ACHN (cell line): Measurements from ENCODE around the gene FGF18.
"Not testable (repeated sequence)": the region's sequence is repeated elsewhere in the genome, so short reads cannot be mapped to it uniquely, and the experiment has no call there.

Source experiments
- DNase-seq: peaks from one replicate; pipeline ENCODE4 v3.0.0-alpha.2; 2015
- in situ Hi-C: cut with HindIII; loops from 2 replicates; pipeline ENCODE4 v1.10.0; 2017; ENCODE audit warnings: low sequenced_read_pairs, low pct_ligation_motif_present, low pct_unique_long_range_greater_than_20kb

Gene FGF18

DNA sequence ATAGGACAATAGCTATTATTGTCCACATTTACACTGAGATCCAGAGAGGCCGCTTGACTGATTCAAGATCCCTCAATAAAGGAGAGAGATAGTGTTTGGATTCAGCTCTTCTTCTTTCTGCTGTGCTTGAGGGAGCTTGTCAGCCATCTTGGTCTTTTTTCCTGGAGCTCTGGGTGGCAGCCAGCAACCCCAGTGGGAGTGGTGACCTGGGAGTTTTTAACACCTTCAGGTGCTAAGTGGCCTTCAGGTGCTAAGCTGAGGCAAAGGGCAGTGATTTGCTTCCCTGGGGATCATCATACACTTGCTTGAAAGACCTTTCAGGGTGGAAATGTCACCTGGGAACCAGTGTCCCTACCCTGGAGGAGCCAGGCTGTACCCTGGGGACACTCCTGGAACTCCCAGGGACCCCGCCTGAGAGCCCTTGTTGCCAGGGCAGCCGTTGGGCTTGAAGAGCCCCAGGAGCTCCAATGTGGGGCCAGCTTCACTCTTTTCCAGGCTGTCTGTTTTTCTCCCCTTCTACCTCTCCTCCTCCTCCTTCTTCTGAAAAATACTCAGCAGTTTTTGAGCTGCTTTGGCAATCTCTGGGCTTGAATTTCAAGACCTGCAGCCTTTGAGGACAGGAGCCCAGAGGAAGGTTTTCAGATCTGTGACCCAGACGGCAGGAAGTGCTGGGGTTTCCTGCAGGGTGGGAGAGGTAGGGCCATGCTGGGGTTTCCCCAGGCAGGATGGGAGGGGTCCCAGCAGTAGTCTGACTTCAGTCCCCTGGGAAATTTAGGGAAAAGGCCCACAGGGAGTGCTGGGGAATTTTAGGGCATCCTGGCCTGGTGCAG is 59.7 kb downstream of the FGF18 start:
- in situ Hi-C loops: no loop called here
- no peak for DNase-seq

DNA sequence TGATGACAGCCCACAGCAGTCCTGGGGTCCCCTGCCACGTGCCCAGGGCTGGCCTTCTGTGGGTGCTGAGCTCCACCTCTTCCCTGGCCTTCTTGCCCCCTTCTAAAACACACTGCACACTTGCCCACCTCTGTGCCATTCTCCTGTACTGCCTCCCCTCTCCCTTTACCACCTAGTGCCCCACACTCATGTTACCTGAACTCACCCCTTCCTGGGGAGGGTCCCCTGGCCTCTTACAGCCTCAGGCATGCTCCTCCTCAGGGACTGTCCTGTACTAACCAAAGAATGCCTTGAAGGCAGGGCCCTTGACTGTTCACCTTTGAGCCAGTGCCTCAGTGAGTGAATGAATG is 60.3 kb downstream of the FGF18 start:
- no peak for DNase-seq
- in situ Hi-C loops: no loop called here

DNA sequence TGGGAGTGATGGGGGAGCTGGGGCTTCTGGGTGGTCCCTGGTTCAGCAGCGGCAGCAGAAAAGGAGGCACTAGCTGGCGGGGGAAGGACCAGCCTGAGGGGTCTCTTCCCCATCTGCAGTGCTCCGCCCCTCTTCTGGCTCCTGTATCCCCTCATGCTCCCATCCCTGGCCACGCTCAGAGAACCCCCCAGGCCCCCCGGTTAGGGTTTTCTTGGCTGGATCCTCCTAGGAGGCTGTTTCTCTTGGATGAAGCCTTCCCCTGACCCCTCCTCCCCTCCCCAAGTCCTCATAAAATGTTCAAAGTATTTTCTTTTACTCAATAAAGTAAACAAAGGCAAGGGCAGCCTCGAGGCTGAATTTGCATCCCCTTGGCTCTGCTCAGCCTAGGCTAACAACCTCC is 60.8 kb downstream of the FGF18 start:
- no peak for DNase-seq
- in situ Hi-C loops: no loop called here

DNA sequence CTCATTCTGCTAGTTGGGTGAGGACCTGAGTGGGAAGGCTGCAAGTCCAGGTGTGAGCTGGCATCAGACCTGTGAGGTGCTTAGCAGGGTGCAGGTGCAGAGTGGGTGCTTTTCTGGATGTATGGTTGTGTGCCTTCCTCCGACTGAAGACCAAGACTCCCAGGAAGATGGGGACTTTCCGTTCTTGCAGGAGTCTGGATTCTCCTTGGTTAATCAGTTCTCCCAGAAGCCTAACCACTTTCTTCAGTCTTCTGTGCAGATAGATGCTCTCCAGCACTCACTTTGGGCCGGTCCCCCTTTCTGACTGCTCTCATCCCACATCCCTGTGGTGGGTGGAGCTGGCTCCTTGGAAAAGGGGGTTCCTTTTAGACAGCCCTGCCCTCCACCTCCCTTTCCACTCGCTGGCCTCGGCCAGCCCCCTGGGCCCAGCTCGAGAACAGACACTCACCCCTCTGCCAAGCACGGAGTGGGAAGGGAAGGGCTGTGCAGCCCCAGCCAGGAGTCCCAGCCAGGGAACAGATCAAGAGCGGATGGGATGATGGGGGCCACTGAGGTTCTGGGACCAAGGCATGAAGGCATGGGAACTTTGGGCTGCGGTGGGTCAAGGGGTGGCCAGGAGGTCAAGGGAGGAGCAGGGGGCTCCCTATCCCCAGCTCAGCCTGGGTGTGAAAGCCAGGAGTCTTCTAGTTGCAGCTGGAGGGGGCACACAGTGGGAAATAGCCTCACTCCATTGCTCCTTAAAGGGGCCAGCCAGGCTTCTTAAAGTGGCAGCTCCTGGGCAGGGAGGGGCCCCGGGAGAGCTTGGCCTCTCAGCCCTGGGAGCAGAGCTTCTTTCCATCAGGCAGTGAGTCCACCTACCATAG is 62.4 kb downstream of the FGF18 start:
- no peak for DNase-seq
- in situ Hi-C loops: no loop called here

DNA sequence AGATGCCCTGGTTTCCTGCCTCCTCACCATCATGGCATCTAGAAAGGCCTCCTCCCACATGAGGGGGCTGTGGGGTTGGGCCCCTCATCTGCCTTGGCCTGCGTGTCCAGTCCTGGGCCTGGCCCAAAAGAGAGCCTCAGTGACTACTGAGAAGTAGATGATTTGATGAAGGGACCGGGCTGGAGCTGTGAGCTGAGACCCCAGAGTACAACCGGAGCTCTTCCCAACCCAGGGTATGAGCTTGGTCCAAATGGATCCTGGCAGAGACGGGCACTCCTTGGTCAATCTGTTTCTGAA is 62.9 kb downstream of the FGF18 start:
- DNase-seq: no peak
- in situ Hi-C loops: no loop called here

DNA sequence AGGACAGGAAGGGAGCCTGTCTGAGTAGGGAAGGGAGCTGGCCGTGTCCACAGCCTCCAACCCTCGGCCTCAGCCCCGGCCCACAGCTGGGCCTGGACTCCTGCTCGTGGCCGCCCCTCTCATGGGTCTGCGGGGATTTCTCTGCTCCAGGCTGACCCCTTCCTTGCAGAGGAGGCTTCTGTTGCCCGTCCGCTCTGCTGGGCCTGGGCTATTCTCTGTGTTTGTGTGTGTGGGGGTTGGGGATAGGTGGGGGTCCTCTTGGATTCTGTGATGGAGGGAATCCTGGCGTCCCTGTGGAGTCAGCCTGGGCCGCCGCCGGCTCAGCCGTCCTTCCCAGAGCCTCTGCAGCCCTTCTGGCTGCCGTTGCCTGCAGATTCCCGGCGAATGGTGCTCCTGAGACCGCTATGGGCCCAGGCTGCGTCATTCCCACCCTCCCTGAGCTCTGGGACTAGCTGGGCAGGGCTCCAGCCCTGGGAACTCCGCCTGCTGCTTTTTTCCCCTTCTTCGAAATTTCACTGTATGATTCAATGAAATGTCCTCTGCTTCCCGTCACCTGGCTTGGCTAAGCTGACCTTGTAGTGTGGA is 64.2 kb downstream of the FGF18 start:
- in situ Hi-C loops: no loop called here
- DNase-seq: no peak

DNA sequence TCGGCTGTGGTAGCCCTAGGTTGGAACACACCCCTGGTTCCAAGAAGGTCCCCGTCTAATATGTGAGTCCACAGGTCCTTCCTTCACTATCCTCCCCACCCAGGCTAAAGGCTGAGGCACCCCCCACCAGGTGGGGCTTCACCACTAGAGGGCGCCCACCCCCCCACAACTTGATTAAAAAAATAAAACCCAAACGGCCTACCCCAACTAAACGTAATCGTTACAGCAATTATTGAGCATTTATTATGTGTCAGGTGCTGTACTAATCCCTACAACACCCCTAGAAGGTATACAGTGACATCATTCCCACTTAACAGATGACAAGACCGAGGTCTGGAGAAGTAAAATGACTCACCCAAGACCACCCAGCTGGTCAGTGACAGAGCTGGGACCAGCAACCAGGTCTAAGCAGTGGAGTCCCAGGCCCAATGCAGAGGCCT is 65.0 kb downstream of the FGF18 start:
- DNase-seq: no peak
- in situ Hi-C loops: no loop called here

DNA sequence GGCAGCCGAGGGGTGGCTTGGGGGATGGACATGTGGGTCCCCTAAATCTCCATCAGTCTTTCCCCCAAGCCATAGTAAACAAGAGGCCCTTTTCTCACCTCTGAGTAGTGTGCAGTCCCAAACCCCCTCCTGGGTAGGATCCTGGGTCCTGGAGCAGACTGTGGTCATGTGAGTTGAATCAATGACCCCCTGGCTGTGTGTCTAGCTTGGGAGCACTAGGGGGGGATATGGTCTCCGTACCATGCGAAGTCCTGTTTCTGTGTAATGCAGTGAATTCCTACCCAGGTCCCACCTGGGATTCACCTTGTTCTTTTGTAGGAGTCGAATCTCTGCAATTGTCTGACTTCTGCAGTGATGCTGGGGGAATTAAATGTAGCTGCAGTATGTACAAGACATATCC is 66.2 kb downstream of the FGF18 start:
- in situ Hi-C loops: no loop called here
- no peak for DNase-seq

DNA sequence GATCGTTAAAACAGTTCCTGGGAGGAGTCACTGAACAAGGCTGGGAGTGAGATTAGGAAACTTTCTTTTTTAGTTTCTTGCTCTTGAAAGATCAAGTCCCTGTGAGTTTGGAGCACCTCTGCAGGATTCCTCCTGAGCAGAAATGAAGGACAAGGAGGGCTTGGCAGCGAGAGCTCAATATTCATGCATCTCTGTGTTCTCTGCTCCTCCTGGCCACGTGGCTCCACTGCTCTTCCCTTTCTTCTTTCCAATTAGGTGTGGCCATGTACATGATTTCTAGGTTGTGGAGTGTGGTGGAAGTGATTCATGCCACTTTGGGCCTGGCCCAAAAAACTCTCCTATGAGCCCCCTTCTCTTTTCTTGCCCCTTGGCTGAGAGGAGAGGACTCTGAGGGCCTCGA is 67.2 kb downstream of the FGF18 start:
- no peak for DNase-seq
- in situ Hi-C loops: no loop called here

DNA sequence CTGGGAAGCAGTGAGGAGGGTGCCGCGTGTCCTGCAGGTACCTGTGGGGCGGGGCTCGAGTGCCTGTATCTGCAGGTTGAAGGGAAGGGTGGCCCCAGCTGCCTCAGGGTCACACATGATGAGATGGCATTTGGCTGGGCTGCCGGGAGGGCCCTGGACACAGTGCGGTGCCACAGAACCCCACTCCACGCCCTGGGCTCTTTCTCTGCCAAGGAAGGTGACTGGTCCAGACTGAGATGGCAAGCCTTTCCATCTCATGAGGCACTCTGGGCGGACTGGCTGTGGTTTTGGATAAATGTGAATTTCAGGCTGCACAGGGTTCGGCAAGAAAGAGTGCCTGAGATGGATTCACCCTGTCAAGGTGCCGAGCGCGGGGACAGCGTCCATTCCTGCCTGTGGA is 69.4 kb downstream of the FGF18 start:
- in situ Hi-C loops: no loop called here
- DNase-seq: no peak

DNA sequence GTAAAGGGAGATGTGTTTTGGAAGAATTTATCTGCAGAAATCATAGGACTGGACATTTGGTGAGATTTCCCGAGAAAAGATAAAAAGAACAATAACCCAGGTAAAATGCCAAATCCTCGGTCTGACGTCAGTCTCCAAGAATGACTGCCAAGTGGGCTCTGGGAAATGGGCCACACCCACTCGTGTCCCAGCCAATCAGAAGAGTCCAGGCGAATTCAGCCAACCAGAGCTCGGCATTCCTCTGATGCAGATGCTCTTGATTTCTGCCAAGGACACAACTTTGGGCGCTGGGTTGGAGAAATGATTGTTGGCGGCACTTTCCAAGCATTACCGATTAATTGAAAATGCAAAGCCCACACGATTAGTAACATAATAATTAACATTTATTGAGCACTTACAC is 73.3 kb downstream of the FGF18 start:
- DNase-seq: peak; percentile 5
- in situ Hi-C loops: no loop called here

DNA sequence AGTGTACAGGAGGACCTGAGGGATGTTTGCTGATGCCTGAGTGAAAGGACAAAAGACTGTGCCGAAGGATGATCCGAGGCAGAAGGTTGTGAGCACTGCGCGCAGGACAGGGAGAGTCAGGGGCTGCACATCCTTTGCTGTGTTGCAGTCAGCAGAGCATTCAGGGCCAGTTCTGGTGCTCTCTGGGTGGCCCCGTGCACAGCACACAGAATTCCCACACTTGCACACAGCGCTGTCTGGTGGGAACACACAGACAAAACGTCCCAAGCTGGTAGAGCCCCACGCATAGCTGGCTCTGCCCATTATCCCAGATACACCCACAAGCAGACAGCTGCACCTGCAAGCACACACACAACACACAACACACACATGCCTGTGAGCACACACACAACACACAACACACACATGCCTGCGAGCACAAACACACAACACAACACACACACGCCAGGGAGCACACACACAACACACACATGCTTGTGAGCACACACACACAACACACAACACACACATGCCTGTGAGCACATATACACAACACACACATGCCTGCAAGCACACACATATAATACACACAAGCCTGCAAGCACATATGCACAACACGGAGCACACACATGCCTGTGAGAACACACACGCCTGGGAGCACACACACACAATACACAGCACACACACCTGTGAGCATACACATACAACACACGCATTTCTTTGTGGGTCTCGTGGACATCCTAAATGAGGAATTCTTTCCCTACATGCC is 74.4 kb downstream of the FGF18 start:
- no peak for DNase-seq

DNA sequence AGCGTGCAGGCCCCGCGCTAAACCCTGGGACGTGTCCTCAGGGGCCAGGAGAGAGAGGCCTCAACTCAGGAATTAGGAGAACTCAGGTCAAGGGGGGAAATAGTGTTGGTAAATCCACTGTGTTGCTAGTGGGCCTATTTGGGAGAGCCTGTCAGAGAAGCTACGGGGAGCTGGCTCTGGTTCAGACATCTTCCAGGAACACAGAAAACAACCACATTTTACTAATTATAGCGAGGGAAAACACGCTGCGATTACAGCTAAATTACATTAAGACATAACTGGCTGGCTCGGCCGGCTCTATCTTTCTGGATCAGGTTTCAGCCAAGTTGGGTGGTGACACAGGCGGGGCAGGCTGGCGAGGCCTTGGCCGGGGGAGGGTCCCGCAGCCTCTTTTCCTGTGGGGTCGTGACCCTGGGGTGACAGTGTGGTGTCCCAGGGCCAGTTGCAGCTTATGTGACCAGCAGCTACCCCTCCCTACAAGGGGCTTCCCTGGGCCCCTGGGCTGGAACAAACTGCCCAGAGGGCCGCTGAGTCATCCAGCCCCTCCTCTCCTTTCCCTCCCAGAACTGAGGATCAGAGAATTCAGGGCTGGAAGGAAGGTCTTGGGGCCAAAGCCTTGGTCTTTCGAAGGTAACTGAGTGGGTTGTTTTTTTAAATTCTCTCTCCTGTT is 75.1 kb downstream of the FGF18 start:
- DNase-seq: peak; percentile 8
- in situ Hi-C loops: no loop called here

More for the DNA sequence above, 74.4 kb downstream of the FGF18 start:
- in situ Hi-C loops: no loop called here

DNA sequence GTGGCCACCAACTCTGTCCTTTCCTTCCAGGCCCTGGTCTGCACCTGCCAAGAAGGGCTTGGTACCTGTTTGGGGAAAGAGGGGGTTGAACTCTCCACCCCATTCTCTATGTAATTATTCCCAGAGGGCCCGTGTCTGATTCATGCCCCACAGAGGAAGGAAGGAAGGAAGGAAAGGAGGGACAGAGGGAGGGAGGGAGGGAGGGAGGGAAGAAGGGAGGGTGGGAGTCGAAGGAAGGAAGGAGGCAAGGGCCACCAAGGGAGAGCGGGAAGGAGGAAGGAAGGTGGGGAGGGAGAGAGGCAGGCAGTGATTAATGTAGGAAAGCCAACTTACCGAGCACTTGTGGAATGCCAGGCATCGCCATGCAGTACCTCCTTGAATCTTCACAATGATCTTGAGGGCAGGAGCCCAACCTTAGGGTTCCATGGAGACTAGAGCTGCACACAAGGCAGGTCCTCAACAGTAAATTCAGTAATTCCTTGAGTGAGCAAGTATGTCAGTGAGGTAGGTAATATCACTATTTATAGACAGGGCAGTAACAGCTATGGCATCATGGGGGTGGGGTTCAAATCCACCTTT is 75.8 kb downstream of the FGF18 start:
- in situ Hi-C loops: no loop called here
- DNase-seq: no peak

DNA sequence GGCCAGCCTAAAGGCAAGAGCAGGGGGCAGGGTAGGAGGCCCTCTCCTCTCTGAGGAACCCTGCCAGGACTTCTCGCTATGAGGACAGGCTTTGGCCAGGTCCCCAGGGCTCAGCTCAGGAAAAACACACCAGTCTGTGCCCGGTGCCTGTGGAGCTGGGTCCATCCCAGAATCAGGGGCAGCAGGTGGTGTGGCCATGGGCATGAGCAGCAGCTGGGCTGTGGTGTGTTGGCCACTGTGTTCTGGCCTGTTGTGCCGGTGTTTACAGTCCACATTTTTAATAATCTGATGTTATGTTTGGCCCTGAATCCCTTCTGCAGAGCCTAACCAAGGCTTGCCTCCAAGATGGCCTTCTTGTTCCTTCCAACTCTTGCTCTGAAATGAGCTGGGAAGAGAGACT is 77.0 kb downstream of the FGF18 start:
- DNase-seq: no peak
- in situ Hi-C loops: no loop called here

DNA sequence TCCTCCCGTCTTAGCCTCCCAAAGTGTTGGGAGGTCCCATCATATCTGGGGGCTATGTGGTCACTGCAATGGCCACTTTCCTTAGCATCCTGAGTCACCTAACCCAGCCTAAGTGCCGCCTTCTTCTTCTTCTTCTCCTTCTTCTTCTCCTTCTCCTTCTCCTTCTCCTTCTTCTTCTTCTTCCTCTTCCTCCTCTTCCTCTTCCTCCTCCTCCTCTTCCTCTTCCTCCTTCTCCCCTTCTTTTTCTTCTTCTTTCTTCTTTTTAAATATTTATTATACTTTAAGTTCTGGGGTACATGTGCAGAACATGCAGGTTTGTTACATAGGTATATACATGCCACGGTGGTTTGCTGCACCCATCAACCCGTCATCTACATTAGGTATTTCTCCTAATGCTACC is 78.0 kb downstream of the FGF18 start:
- DNase-seq, in situ Hi-C loops: not testable (repeated sequence)

DNA sequence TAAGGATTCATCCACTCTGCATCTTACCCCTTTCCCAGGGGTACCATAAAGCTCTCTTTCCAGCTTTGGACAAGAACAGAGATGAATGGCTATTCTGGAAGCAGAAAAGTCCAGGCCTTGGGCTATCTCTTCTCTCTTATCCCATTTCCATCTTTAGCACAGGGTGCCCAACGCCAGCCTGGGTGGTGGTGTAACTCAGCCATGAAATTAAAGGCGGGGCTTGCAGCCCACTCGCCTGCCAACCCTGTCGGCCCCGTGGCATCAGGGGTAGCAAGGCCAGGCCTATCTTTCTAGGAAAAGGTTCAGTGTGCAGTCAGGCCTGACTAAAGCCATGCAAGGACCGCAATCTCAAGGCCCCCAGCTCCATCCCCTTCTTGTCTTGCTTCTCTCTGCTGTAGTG is 78.7 kb downstream of the FGF18 start:
- no peak for DNase-seq
- in situ Hi-C loops: no loop called here

DNA sequence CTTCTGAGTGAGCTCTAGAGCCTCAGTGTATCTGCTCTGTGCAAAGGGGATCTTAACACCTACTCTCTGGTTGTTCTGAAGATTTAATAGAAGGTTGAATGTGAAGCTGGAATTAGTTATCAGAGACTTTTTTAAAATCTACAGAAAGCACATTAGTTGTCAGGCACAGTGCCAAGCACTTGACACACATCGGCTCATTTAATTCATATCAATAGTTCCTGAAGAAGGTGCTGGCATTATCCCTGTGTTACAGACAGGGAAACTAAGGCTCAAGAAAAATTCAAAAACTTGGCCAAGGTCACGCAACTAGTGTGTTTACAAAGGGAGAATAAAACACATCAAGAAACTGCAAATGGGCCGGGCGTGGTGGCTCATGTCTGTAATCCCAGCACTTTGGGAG is 80.2 kb downstream of the FGF18 start:
- in situ Hi-C loops: no loop called here
- no peak for DNase-seq
